ENCODE measurements around the gene SHISA8. TPM values are rescaled to one million over a fixed set of nuclear protein-coding genes. Genes with fewer than 3 reads are reported as not detected.

The SHISA8 gene
- total RNA-seq, 2 experiments from 2014 or later, result 0.30 to 0.70 TPM

DNA sequence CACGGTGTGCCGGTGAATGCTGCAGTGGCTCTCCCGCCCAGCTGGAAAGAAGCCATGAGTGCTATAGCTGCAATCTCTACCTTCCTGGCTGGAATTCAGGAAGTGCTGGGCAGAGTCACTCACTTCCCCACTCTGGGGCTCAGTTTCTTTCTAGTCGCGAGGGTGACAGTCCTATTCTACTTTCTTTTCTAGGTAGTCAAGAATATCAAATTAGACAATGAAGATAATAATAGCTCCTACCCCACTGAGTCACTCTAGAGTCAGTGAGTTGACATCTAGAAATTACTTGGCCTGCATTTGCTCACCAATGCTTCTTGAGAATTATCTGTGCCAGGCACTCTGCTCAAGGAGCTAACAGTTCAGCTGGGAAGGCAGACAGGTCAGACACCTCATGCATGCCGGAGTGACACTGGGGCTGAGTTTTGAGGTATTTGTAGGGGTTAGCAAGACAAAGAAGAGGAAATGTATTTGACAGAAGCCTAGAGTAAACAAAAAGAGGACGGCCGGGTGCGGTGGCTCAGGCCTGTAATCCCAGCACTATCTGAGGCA lies 28.9 kb upstream of the SHISA8 start:
- H3K27ac Mint-ChIP-seq, result peak overlapping the region; percentile 25
- DNase-seq (no peak), ATAC-seq (no peak)
- CTCF ChIA-PET, result interaction anchor here (1.4 to 4.9 kb wide), 4 partner anchors 9 to 246 kb away, joined by 3 to 54 read pairs (median 6); partner anchors contain the start of gene MEI1
- peaks cover 71% of the 10 kb centered on the region for H3K4me1 Mint-ChIP-seq
- peak overlapping the region; percentile 8 for H3K4me3 Mint-ChIP-seq
- H3K36me3 Mint-ChIP-seq, result peaks cover 55% of the 10 kb centered on the region
- no peaks in the 10 kb centered on the region for H3K27me3 Mint-ChIP-seq
- no peaks in the 10 kb centered on the region for H3K9me3 Mint-ChIP-seq (ENCODE audit: low read depth)

DNA sequence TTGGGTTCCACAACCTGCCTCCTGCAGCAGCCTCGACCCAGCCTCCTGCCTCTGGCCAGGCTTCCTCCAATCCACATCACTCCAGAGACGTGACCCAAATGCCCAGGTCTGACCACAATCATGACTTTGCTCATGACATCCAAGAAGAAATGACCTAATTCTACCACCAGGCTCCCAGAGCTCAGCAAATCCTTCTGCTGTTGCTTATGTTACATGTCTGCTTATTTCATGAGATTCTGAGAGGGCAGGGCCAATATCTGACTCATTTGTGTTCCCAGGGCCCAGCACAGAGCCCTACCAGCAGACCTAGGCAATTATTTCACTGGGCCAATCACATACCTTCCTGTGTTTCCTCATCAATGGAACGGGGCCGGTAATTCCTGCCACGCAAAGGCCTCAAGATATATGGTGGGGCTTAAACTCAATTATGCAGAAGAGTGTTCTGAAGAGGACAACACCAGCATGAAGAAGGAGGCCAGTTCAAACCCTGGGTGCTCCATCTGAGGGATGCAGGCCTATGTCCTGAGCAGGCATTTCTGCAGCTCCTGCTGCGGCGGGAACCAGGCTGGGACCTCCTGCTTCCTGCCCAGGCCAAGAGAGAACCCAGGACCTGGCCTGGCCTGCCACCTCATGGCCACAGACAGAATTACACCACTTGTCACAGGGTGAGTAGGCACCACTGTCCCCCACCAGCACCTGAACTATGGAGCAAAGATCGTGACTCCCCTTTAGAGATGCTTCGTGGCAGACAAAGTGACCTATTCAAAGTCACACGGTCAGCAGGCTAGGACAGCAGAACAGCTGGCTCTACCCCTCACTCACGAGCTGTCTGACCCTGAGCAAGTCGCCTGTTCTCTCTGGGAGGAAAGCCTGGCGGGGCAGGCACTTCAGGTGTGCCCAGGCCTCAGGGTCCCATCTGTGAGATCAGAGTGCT lies 26.2 kb upstream of the SHISA8 start:
- ATAC-seq (peak; percentile 62), DNase-seq (peak; percentile 93)
- Mint-ChIP-seq H3K4me3 (peak overlapping the region; percentile 34), H3K36me3 (peaks cover 63% of the 10 kb centered on the region), H3K27me3 (no peaks in the 10 kb centered on the region), H3K4me1 (peaks cover 63% of the 10 kb centered on the region), H3K9me3 (ENCODE audit: low read depth) (no peaks in the 10 kb centered on the region), H3K27ac (peak overlapping the region; percentile 98)
- CTCF ChIA-PET, result interaction anchor here (0.6 to 3.0 kb wide), 51 partner anchors 9 to 474 kb away, joined by 3 to 62 read pairs (median 4); partner anchors contain the start of genes CCDC134, MEI1, NDUFA6 and SMDT1

DNA sequence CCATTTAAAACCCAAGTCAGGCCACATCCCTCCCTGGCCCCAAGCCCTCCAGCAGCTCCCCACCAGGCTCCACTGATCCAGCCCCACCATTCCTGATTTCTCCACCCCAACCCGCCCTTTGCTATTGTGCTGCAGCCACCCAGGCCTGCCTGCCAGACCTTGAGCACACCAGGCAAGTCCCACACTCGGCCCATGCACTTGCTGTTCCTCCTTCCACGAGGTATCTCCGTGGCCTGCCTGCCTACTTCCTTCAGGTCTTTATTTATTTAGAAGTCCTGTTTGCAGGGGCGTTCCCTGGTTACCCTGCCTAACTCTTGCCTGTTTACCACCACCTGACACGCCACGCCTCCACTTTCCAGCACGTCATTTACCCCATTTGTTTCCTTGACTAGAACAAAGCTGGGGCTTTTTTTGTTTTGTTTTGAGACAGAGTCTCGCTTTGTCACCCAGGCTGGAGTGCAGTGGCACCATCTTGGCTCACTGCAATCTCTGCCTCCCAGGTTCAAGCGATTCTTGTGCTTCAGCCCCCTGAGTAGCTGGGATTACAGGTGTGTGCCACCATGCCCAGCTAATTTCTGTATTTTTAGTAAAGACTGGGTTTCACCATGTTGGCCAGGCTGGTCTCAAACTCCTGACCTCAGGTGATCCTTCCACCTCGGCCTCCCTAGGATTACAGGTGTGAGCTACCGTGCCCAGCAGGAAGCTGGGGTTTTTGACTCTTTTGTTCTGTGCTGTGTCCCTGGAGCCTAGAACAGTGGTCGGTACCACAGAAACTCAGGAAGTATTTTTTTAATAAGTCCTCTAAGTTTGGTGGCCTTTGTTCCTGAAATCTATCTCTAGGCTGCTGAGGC lies 25.3 kb upstream of the SHISA8 start:
- Mint-ChIP-seq H3K27me3 (no peaks in the 10 kb centered on the region), H3K9me3 (ENCODE audit: low read depth) (no peaks in the 10 kb centered on the region), H3K27ac (peak overlapping the region; percentile 98), H3K36me3 (peaks cover 56% of the 10 kb centered on the region), H3K4me3 (peak overlapping the region; percentile 69), H3K4me1 (peaks cover 58% of the 10 kb centered on the region)
- DNase-seq (peak; percentile 99), ATAC-seq (peak; percentile 81)
- CTCF ChIA-PET, result interaction anchor here (0.6 to 3.0 kb wide), 44 partner anchors 9 to 336 kb away, joined by 3 to 62 read pairs (median 5); partner anchors contain the start of genes CCDC134, MEI1, NDUFA6 and SMDT1

DNA sequence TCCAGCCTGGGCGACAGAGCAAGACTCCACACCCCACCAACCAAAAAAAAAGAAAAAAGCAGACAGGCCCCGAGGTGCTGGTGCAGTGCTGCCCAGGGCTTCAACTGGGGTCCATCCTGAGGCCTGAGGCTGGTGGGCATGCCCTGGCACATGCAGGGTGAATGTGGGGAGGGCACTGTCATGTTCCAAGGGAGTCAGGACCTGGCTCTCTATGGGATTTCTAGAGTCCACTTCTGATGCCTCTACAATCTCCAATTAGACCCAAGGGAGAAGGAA lies 22.0 kb upstream of the SHISA8 start:
- peaks cover 41% of the 10 kb centered on the region for H3K4me1 Mint-ChIP-seq
- no peak overlapping the region for H3K4me3 Mint-ChIP-seq
- DNase-seq (no peak), ATAC-seq (no peak)
- no peak overlapping the region for H3K27ac Mint-ChIP-seq
- CTCF ChIA-PET, result interaction anchor here (1.4 to 1.8 kb wide), 2 partner anchors 11 to 115 kb away, joined by 4 to 7 read pairs; no protein-coding TSS in a partner anchor
- H3K9me3 Mint-ChIP-seq (ENCODE audit: low read depth), result no peaks in the 10 kb centered on the region
- no peaks in the 10 kb centered on the region for H3K27me3 Mint-ChIP-seq
- peaks cover 30% of the 10 kb centered on the region for H3K36me3 Mint-ChIP-seq

DNA sequence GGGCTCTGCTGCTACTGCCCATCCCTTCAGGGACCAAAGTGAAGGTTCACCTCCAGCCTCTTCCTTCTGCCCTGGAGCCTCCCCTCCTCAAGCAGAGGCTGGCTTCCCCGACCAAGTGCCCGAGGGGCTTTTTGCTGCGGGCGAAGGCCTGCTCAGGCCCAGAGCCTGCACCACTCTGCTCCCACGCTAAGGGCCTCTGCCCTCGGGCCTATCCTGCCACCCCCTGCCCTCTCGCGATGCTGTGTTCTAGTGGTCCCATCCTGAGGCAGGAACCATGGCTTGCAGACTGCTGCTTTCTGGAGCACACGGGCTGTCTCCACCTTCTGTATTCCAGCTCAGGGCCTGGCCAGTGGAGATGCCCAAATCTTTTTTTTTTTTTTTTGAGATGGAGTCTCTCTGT lies 20.6 kb upstream of the SHISA8 start:
- peaks cover 28% of the 10 kb centered on the region for H3K4me1 Mint-ChIP-seq
- ATAC-seq (no peak), DNase-seq (no peak)
- no peaks in the 10 kb centered on the region for H3K9me3 Mint-ChIP-seq (ENCODE audit: low read depth)
- H3K36me3 Mint-ChIP-seq, result peaks cover 17% of the 10 kb centered on the region
- no peaks in the 10 kb centered on the region for H3K27me3 Mint-ChIP-seq
- H3K27ac Mint-ChIP-seq, result peak overlapping the region; percentile 19
- CTCF ChIA-PET, result interaction anchor here (1.5 kb wide), 1 partner anchor 8 kb away, joined by 3 read pairs; no protein-coding TSS in a partner anchor
- H3K4me3 Mint-ChIP-seq, result no peak overlapping the region

DNA sequence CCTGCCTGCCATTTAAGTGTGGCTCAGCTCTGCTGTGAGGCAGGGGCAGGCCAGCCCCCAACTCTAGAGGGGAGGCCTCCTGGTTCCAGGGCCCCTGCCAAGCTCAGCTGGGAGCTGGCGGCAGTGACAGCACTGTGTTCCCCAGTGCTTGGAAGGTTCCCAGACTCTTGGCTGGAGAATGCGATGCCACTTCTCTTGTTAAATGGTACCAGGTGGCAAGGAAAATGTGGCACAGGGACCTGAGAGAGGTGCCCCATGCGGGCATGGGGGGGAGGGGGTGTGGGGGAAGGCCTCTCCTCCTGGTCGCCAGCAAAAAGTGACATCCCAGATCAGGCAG lies 20.1 kb upstream of the SHISA8 start:
- Mint-ChIP-seq H3K36me3 (peaks cover 15% of the 10 kb centered on the region), H3K4me1 (peaks cover 22% of the 10 kb centered on the region), H3K4me3 (no peak overlapping the region), H3K27ac (no peak overlapping the region), H3K9me3 (ENCODE audit: low read depth) (no peaks in the 10 kb centered on the region), H3K27me3 (no peaks in the 10 kb centered on the region)
- CTCF ChIA-PET, result interaction anchor here (1.5 to 1.7 kb wide), 2 partner anchors 8 to 10 kb away, joined by 3 to 10 read pairs; no protein-coding TSS in a partner anchor
- DNase-seq (no peak), ATAC-seq (no peak)

DNA sequence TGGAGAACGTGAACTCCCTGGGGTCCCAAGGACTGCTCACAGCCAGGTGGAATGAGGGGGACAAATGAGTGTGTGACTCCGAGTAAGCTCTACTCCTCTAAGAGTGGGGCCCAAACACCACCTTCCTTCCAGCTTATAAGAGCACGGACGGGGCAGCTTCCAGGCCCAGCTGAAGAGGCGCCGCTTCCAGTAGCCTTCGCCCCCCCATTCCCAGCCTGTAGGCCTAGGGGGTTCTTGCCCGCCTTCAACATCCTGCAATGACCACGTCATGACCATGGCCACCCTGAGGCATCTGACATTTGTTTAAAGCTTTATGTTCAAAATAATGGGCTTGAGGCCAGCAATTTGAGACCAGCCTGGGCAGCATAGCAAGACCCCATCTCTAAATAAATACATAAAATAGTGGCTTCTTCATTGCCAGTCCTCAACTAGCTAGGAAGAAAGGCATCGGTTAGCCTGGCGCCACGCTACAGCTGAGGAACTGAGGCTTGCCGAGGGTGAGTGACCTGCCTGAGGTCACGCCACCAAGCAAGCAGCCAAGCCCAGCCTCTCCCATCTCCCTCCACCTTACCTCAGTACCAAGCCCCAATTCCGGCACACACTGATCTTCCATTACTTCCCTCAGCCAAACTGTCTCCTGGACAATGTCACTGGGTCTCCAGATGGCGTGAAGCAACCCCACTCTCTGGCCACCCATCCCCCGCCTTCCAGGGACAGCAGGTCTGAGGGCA lies 19.6 kb upstream of the SHISA8 start:
- Mint-ChIP-seq H3K27ac (peak overlapping the region; percentile 31), H3K27me3 (no peaks in the 10 kb centered on the region), H3K36me3 (peaks cover 11% of the 10 kb centered on the region), H3K9me3 (ENCODE audit: low read depth) (no peaks in the 10 kb centered on the region), H3K4me3 (no peak overlapping the region), H3K4me1 (peaks cover 18% of the 10 kb centered on the region)
- CTCF ChIA-PET, result interaction anchor here (1.5 to 1.7 kb wide), 2 partner anchors 9 to 10 kb away, joined by 3 to 10 read pairs; no protein-coding TSS in a partner anchor
- DNase-seq (no peak), ATAC-seq (no peak)

DNA sequence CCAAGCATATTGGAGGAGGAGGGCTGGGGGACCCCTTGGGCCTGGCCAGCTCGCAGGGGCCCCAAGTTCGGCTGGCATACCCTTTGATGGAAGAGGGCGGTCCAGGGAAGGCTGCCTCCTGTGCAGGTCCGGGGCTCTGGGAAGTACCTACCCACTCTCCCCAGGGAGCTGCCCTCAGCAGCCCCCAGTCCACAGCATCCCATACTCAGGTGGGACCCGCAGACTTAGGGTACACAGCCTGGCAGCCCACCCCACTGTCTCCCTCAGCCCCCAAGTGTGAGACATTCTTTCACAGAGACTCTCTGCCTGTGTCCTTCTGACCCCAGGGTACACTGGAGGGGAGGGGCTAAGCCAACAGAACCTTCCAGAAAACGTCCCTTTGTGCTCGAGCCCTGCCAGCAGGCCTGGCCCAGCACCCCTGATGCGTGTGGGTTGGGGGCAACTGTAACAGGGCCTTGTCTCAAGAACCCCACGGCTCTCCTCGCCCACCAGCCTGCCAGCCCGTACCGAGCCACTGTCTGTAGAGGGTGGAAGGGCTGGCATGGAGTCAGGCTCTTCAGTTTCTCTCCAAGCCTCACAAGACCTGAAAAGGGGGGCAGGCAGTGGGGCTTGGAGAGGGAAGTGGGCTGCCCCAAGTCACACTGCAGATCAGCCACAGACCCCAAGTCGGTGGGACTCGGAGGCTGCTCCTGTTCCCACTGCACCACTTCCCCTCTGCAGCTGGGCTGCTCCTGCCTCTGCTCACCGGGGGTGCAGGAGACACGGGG lies 18.7 kb upstream of the SHISA8 start:
- H3K27ac Mint-ChIP-seq, result peak overlapping the region; percentile 52
- peaks cover 9% of the 10 kb centered on the region for H3K4me1 Mint-ChIP-seq
- H3K36me3 Mint-ChIP-seq, result peaks cover 8% of the 10 kb centered on the region
- H3K4me3 Mint-ChIP-seq, result no peak overlapping the region
- ATAC-seq, result no peak
- no peaks in the 10 kb centered on the region for H3K9me3 Mint-ChIP-seq (ENCODE audit: low read depth)
- CTCF ChIA-PET, result interaction anchor here (1.5 to 1.7 kb wide), 2 partner anchors 9 to 10 kb away, joined by 3 to 10 read pairs; no protein-coding TSS in a partner anchor
- no peak for DNase-seq
- H3K27me3 Mint-ChIP-seq, result no peaks in the 10 kb centered on the region

DNA sequence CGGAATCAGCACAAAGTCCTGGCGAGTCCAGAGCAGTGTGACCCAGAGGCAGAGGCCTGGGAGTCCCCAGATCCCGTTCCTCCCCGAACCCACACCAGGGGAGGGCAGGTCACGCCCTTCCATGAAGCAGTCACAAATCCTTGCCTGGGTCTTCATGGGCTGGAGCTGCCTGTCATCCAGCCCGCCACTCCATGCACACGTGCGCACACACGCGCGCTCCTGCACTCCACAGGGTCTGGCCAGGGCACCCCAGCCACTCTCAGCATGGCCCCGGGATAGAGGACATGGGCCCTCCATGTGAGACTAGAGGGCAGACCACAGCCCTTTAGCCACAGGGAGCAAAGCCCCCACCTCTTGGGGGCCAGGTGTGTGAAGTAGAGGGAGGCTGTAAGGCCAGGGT lies 17.5 kb upstream of the SHISA8 start:
- H3K9me3 Mint-ChIP-seq (ENCODE audit: low read depth), result no peaks in the 10 kb centered on the region
- CTCF ChIA-PET, result no interaction called here
- ATAC-seq (no peak), DNase-seq (no peak)
- peaks cover 9% of the 10 kb centered on the region for H3K4me1 Mint-ChIP-seq
- H3K27ac Mint-ChIP-seq, result no peak overlapping the region
- H3K4me3 Mint-ChIP-seq, result no peak overlapping the region
- H3K36me3 Mint-ChIP-seq, result peaks cover 5% of the 10 kb centered on the region
- H3K27me3 Mint-ChIP-seq, result peaks cover under 1% of the 10 kb centered on the region

DNA sequence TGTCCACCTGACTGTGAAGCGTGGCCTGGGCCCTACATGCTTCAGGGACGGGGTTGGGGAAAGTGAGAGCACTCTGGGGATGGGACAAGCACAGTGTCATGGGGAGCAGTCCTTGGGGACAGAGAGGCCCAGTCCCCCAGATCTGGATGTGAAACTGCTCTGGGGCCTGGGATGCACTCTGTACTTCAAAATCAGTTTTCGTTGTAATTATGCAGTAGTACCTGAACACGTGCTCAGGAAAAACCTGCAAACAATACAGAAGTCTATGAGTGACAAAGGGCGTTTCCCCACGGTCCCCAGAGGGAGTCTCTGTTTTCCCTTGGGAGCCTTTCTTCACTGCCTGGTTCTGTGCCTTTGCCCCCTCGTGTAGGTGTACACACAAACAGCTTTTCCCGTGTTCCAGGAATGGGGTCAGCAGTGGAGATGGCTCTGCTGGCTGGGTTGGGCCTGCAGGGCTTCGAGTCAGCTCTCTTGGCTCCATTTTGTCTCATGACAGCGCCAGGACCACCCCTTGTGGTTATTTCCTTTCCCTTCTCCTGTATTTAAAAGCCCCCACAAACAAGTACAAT lies 16.9 kb upstream of the SHISA8 start:
- H3K27me3 Mint-ChIP-seq, result peaks cover 6% of the 10 kb centered on the region
- no peaks in the 10 kb centered on the region for H3K9me3 Mint-ChIP-seq (ENCODE audit: low read depth)
- no peak overlapping the region for H3K4me3 Mint-ChIP-seq
- no peaks in the 10 kb centered on the region for H3K36me3 Mint-ChIP-seq
- H3K4me1 Mint-ChIP-seq, result peaks cover 9% of the 10 kb centered on the region
- DNase-seq (no peak), ATAC-seq (no peak)
- CTCF ChIA-PET, result no interaction called here
- H3K27ac Mint-ChIP-seq, result no peak overlapping the region

DNA sequence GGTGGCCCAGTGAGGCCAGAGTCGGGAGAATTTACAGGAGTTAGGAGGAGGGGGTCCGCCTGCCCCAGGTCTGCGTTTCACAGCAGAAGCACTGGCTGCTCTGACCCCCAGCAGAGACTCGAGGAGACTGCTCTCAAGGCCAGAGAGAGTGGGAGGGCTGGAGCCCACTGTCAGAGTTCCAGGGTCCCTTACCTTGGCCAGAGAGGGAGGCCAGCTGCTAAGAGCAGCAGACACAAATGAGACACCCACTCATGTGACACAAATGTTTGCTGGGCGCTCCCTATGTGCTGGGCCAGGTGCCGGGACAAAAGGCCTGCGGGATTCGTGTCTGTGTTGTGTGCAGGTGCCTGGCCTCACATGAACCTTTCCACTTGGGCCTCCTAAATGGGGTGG lies 14.5 kb upstream of the SHISA8 start:
- DNase-seq, result no peak
- H3K4me3 Mint-ChIP-seq, result no peak overlapping the region
- H3K9me3 Mint-ChIP-seq (ENCODE audit: low read depth), result no peaks in the 10 kb centered on the region
- H3K27me3 Mint-ChIP-seq, result peaks cover 16% of the 10 kb centered on the region
- H3K36me3 Mint-ChIP-seq, result no peaks in the 10 kb centered on the region
- CTCF ChIA-PET, result no interaction called here
- H3K4me1 Mint-ChIP-seq, result peaks cover 13% of the 10 kb centered on the region
- no peak overlapping the region for H3K27ac Mint-ChIP-seq
- ATAC-seq, result no peak

Data from activated CD8-positive, alpha-beta memory T cell treated with anti-CD3 and anti-CD28 coated beads, Interleukin-2, amount 10 ng/mL, durations not matched to agents 7 days and 5 days (primary cell).